DND-41 (cell line): Measurements from ENCODE around the gene GTPBP4.

Experiments used
- ATAC-seq: fragments of 200-7000 bp; cut with Tn5 transposase; 3 replicates; pipeline ENCODE4 v1.9.1; 2021; ENCODE audit warnings: low read depth; ENCODE audit not compliant: insufficient read depth
- DNase-seq: peaks from one replicate; pipeline ENCODE4 v3.0.0-alpha.2; 2020
- H2AFZ ChIP-seq: 2 replicates; pipeline ENCODE4 v1.6.0; 2012; ENCODE audit warnings: low read depth, low read length
- H3K27ac ChIP-seq: 2 replicates; pipeline ENCODE4 v1.5.1; 2012; ENCODE audit warnings: low read length, inconsistent platforms
- H3K27me3 ChIP-seq: fragments of 200-600 bp; sonication (generic); 2 replicates; pipeline ENCODE4 v1.6.0; 2012; ENCODE audit warnings: low read length, mild to moderate bottlenecking, inconsistent platforms; ENCODE audit not compliant: insufficient read depth, poor library complexity
- H3K36me3 ChIP-seq: 2 replicates; pipeline ENCODE4 v1.5.1; 2012; ENCODE audit warnings: low read length, inconsistent platforms; ENCODE audit not compliant: insufficient read depth
- H3K4me1 ChIP-seq: 2 replicates; pipeline ENCODE4 v1.5.1; 2012; ENCODE audit warnings: mild to moderate bottlenecking, low read length; ENCODE audit not compliant: insufficient read depth
- H3K4me2 ChIP-seq: 2 replicates; pipeline ENCODE4 v1.6.0; 2012; ENCODE audit warnings: mild to moderate bottlenecking, moderate library complexity, low read length, inconsistent platforms; ENCODE audit not compliant: insufficient read depth
- H3K4me3 ChIP-seq, 2 experiments: fragments of 200-600 bp in 1 of 2; shearing (Covaris generic) in 1 of 2; 2 replicates each; pipeline ENCODE4 v1.5.1; 2012 to 2016; ENCODE audit warnings: inconsistent platforms in 2 of 2, low read length in 2 of 2, mild to moderate bottlenecking in 2 of 2, low read depth in 1 of 2, moderate library complexity in 1 of 2
- H3K79me2 ChIP-seq: 2 replicates; pipeline ENCODE4 v1.6.0; 2012; ENCODE audit warnings: low read length, inconsistent platforms; ENCODE audit not compliant: insufficient read depth
- H3K9ac ChIP-seq: 2 replicates; pipeline ENCODE4 v1.6.0; 2012; ENCODE audit warnings: low read depth, mild to moderate bottlenecking, inconsistent platforms, low read length, moderate library complexity
- H3K9me3 ChIP-seq: 2 replicates; pipeline ENCODE4 v1.5.1; 2012; ENCODE audit warnings: low read length, moderate library complexity, mild to moderate bottlenecking, inconsistent platforms; ENCODE audit not compliant: insufficient read depth, severe bottlenecking
- H4K20me1 ChIP-seq: 2 replicates; pipeline ENCODE4 v1.6.0; 2012; ENCODE audit warnings: low read length; ENCODE audit not compliant: insufficient read depth
- CTCF ChIP-seq: IDR thresholded peaks from 2 replicates; pipeline ENCODE4 v1.5.1; 2012; ENCODE audit warnings: borderline replicate concordance, low read length, moderate library complexity, mild to moderate bottlenecking; ENCODE audit not compliant: poor library complexity, severe bottlenecking; ENCODE audit errors: extremely low read depth
- EZH2 ChIP-seq: IDR thresholded peaks from 3 replicates; pipeline ENCODE4 v1.6.1; 2012; ENCODE audit warnings: borderline replicate concordance, low read depth, mild to moderate bottlenecking, moderate library complexity, low read length, inconsistent platforms; ENCODE audit not compliant: severe bottlenecking

GTPBP4 gene

GRCh38 chr10:997266-998022, 9.2 kb downstream of the GTPBP4 start:
- no peaks in the 10 kb centered on the region for H3K4me1 ChIP-seq
- no peak overlapping the region for H3K27ac ChIP-seq
- ATAC-seq (no peak), DNase-seq (no peak)
- peaks cover 2% of the 10 kb centered on the region for H3K9me3 ChIP-seq
- H2AFZ ChIP-seq: no peak overlapping the region
- no peaks in the 10 kb centered on the region for H3K27me3 ChIP-seq
- peaks cover 97% of the 10 kb centered on the region for H3K36me3 ChIP-seq
- H4K20me1 ChIP-seq: peaks cover 26% of the 10 kb centered on the region
- TF ChIP-seq CTCF (no peak), EZH2 (no peak)
- H3K4me3 ChIP-seq: no peak overlapping the region
- H3K4me2 ChIP-seq: no peak overlapping the region
- no peak overlapping the region for H3K9ac ChIP-seq
- peaks cover 71% of the 10 kb centered on the region for H3K79me2 ChIP-seq

- Histone ChIP-seq H3K9ac (no peak overlapping the region), H3K27ac (no peak overlapping the region), H3K4me3 (no peak overlapping the region), H3K79me2 (peaks cover 70% of the 10 kb centered on the region), H3K4me1 (no peaks in the 10 kb centered on the region), H3K4me2 (no peak overlapping the region), H2AFZ (no peak overlapping the region), H3K27me3 (no peaks in the 10 kb centered on the region), H4K20me1 (peaks cover 30% of the 10 kb centered on the region), H3K36me3 (peaks cover 99% of the 10 kb centered on the region), H3K9me3 (peaks cover 2% of the 10 kb centered on the region)
- TF ChIP-seq EZH2: no peak
- no peak for TF ChIP-seq CTCF
- no peak for DNase-seq
- ATAC-seq: no peak
Observed at GRCh38 chr10:1002425-1003006, 14.3 kb downstream of the GTPBP4 start.

- ATAC-seq: no peak; the same call in 2 of the 3 replicates
- Histone ChIP-seq H3K9me3 (peaks cover 2% of the 10 kb centered on the region), H3K9ac (no peak overlapping the region), H3K79me2 (peaks cover 63% of the 10 kb centered on the region), H3K27me3 (no peaks in the 10 kb centered on the region), H2AFZ (no peak overlapping the region), H3K27ac (no peak overlapping the region; the same call in 1 of the 2 replicates), H3K4me3 (no peak overlapping the region), H4K20me1 (peaks cover 31% of the 10 kb centered on the region), H3K4me1 (no peaks in the 10 kb centered on the region), H3K4me2 (no peak overlapping the region), H3K36me3 (peaks cover 100% of the 10 kb centered on the region)
- TF ChIP-seq CTCF (no peak), EZH2 (no peak)
- no peak for DNase-seq
Observed at GRCh38 chr10:1003884-1004670, 15.8 kb downstream of the GTPBP4 start.
